ENCODE measurements around the gene KMT2E.

The KMT2E gene

GRCh38 chr7:105084581-105084980 lies 70.6 kb downstream of the KMT2E start:
- DNase-seq, result no peak

GRCh38 chr7:105086850-105087249 lies 72.8 kb downstream of the KMT2E start:
- DNase-seq, result no peak

GRCh38 chr7:105087981-105088380 lies 74.0 kb downstream of the KMT2E start:
- DNase-seq, result no peak

GRCh38 chr7:105088456-105088855 lies 74.5 kb downstream of the KMT2E start:
- no peak for DNase-seq

- DNase-seq, result no peak
Observed at GRCh38 chr7:105094966-105095365, 81.0 kb downstream of the KMT2E start.

DNA sequence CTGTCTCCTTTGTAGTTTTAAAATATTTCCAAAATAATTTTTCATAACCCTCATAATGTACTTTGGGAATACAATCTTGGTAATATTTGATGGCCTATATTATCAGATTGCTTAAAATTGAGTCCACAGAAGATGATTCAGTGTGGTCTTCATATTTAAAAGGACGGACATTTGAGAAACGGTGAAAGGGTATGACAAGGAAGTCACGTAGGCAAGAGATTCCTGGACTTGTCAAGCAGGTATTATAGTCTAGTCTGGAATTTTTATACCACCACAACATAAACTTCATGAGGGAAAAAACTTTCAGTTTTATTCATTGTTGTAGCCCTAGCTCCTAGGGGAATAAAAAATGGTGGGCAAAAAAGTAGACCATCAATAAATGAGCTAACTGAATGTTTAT lies 82.3 kb downstream of the KMT2E start:
- DNase-seq, result no peak

GRCh38 chr7:105097619-105098018 lies 83.6 kb downstream of the KMT2E start:
- DNase-seq, result no peak

DNA sequence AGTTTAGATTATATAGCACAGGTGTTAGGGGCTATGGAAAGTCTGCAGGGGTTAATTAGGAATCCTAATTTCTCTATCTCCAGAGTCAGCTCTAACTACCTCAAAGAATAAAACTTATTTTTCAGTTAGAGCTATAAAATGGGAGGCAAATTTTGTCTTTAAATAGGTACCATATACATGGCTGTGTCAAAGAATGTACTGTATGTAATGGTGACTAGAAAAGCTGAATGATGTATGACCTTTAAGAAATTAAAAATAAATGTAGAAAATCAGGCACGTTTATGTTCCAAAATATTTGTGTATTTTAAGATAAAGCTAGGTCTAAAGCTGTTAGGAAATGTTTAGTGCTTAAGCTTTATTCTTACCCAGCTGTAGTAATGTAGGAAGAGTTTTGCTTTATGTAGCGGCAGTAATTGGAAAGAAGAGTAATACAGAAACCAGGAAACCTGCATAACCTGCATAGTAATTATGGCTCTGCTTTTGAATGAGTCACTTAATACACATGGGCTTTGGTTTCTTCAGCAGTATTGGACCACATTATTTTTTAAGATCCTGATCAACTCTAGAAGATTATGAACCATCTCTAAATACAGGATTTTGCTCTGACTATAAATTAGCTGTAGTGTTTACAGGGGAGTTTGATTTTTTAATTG lies 85.0 kb downstream of the KMT2E start:
- no peak for DNase-seq

DNA sequence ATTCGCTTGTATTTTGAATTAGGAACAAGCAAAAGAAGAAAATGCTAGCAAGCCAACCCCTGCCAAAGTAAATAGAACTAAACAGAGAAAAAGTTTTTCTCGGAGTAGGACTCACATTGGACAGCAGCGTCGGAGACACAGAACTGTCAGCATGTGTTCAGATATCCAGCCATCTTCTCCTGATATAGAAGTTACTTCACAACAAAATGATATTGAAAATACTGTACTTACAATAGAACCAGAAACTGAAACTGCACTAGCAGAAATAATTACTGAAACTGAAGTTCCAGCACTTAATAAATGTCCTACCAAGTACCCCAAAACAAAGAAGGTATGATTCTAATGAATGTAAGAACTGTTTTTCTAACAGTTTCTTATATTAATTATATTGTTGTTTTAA lies 87.9 kb downstream of the KMT2E start:
- no peak for DNase-seq

- no peak for DNase-seq
Observed at GRCh38 chr7:105102557-105103352, 88.8 kb downstream of the KMT2E start.

DNA sequence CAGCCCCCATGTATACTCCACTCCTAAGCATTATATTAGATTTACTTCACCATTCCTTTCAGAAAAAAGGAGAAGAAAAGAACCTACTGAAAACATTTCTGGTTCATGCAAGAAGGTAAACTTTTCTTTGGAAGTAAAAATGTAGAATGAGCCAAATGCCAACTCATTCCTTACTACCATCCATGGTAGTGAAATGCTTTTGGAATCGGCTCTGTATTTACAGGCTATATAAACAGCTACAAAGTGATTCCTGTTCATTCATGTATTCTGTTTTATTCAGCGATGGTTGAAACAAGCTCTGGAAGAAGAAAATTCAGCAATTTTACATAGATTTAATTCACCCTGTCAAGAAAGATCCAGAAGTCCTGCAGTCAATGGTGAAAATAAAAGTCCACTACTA lies 91.6 kb downstream of the KMT2E start:
- DNase-seq, result no peak

- no peak for DNase-seq
Observed at GRCh38 chr7:105106473-105106872, 92.5 kb downstream of the KMT2E start.

- DNase-seq, result no peak
Observed at GRCh38 chr7:105107458-105107857, 93.5 kb downstream of the KMT2E start.

DNA sequence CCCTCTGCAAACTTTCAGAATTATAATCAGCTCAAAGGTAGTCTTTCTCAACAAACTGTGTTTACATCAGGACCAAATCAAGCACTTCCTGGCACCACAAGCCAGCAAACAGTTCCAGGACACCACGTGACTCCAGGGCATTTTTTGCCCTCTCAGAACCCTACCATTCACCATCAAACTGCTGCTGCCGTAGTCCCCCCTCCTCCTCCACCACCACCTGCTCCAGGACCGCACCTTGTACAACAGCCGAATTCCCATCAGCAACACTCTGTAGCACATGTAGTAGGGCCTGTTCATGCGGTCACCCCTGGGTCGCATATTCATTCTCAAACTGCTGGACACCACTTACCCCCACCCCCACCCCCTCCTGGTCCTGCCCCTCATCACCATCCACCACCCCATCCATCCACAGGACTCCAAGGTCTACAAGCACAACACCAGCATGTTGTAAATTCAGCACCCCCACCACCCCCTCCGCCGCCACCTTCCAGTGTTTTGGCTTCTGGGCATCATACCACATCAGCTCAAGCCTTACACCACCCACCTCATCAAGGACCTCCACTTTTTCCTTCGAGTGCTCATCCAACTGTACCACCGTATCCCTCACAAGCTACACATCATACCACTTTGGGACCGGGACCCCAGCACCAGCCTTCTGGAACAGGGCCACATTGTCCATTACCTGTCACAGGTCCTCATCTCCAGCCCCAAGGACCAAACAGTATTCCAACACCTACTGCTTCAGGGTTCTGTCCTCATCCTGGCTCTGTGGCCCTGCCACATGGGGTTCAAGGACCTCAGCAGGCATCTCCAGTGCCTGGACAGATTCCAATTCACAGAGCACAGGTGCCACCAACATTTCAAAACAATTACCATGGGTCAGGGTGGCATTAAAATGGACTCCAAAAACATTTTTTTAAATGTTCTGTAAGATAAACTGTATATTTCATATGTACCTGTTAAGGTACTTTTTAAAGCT lies 98.7 kb downstream of the KMT2E start:
- DNase-seq, result no peak

DNA sequence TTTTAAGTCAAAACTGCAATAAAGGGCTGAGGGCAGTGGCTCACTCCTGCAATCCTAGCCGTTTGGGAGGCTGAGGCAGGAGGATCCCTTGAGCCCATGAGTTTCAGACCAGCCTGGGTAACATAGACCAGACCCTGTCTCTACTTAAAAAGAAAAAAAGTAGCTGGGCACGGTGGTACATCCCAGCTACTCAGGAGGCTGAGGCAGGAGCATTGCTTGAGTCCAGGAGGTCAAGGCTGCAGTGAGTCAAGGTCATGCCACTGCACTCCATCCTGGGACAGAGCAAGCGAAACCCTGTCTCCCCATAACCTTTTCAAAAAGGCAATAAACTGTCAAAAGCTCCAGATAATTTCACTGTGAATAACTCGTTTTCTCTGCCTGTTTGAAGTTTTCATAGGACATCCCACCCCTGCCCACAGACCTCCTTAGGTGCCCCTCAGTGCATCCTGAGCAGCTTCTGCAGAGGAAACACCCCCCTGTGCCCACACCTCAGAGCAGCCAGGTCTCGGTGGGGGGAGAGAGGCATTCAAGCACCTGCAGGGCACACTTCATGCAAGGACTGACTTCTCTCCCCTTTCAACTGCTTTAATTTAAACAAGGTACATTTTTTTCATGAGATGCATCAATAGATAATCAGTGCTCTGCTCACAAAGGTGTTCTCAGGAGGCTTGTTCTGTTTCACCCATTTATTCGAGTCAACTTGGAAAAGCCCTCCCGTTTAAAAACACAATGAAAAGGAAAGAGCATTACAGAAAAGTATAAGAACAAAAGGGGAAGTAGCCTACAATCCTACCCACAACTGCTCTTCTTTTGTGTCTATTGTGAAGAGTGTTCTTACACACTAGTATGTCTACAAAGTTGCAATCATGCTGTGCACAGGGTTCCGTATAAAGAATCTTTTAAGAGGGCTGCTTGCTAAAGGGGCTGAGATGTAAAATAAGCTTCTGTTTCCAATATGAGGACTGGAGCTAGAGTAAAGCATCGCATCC lies 104.9 kb downstream of the KMT2E start:
- DNase-seq, result no peak

DNA sequence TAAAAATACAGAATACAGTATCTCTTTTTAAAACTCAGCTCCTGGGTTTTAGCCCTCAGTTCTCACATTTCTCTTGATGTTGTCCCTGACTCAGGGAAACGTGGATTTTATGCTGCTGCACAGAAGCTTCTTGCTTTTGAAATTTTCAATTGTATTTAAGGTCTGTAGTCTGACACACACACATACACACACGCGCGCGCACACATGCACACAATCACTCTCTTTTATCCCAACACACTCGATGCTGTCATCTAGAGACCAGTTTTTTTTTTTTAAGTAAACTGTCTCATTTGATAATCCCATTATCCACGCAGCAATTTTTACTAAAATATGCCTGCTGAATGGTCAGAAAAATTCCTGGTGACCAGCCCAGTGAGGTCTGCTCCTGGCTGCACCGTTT lies 108.6 kb downstream of the KMT2E start:
- DNase-seq, result no peak

- DNase-seq, result no peak
Observed at GRCh38 chr7:105125745-105126144, 111.7 kb downstream of the KMT2E start.

GRCh38 chr7:105126436-105126975 lies 112.5 kb downstream of the KMT2E start:
- no peak for DNase-seq

- DNase-seq, result no peak
Observed at GRCh38 chr7:105127179-105127578, 113.2 kb downstream of the KMT2E start.

- DNase-seq, result no peak
Observed at GRCh38 chr7:105130048-105130447, 116.0 kb downstream of the KMT2E start.

- no peak for DNase-seq
Observed at GRCh38 chr7:105130580-105130979, 116.6 kb downstream of the KMT2E start.
